NCI-H2081 (cell line): ENCODE results near the gene MST1R.

Source experiments
- DNase-seq, 2 experiments: peaks; one replicate each; lab custom pipeline; 2025; lab: John Stamatoyannopoulos, UW

Gene MST1R

DNA sequence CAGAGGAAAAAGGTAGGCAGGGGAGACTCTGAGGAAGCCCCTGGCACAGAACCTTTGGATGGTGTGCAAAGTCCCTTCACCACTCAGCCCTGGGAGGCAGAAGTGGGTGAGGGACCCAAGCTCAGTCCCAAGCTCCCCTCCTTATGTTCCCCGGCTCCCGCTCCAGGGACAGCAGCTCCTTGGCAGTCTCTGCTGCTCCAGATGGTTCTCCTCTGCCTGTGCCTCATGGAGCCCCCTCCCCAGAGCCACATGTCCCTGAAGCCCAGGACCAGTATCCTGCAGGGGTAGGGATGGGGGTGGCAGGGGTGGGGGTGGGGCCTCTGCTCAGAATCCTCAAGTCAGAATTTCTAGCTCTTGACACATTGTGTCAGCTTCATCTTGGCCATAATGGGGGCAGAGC, 26.0 kb downstream of the MST1R start:
- DNase-seq, result no peak

DNA sequence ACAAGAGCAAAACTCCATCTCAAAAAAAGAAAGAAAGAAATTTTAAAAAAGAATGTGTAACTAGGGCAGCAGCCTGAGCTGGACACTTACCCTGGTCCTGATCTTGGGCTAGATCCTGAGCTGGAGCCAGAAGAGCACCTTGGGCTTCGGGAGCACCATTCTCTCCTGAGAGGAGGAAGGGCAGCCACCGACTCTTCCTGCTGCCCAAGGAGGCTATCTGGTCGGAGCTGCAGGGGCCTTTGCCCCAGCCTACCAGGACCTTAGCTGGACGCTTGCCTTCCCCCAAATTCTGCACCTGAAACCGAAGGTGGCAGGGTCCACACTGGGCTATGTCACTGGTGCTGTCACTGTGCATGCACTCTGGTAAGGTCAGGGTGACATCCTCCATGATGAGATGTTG, 27.1 kb downstream of the MST1R start:
- DNase-seq, result no peak

DNA sequence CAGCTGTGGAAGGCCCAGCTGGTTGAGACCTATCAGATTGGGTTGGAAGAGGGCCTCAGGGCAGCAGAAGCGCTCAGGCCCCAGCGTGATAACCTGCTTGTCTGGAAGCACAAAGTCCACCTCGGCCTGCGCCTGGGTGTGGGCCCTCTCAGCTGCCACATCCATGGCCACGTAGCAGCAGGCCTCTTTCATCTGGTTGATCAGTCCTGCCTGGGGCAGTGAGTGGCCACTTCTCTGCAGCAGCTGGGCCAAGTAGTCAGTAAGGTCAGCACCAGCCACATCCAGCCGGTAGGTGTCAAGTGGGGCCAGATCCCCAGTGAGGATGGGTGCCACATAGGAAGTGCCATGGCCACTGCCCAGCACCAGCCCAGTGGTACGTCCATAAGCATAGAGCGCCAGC, 30.1 kb downstream of the MST1R start:
- DNase-seq, result no peak

DNA sequence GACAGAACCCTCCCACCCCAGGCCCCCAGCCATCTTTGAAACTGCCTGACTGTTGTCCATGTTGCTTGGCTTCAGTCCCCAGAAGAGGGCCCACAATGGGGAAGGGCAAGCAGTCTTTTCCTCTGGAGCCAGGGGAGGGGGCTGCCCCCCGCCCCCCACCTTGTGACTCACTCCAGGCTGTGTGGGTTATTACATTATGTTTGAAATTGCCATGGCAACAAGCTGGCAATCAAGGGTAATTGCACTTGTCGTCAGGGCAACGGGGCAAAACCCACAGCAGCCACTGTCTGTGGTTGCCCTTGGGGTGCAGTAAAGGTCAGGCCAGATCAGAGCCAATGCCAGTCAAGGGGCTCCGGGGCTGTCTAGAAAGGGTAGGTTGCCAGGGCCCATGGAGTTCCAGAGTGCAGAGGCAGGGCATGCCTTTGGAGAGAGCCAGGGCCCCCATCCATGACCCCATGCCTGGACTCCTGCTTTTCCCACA, 30.8 kb downstream of the MST1R start:
- DNase-seq, result no peak

DNA sequence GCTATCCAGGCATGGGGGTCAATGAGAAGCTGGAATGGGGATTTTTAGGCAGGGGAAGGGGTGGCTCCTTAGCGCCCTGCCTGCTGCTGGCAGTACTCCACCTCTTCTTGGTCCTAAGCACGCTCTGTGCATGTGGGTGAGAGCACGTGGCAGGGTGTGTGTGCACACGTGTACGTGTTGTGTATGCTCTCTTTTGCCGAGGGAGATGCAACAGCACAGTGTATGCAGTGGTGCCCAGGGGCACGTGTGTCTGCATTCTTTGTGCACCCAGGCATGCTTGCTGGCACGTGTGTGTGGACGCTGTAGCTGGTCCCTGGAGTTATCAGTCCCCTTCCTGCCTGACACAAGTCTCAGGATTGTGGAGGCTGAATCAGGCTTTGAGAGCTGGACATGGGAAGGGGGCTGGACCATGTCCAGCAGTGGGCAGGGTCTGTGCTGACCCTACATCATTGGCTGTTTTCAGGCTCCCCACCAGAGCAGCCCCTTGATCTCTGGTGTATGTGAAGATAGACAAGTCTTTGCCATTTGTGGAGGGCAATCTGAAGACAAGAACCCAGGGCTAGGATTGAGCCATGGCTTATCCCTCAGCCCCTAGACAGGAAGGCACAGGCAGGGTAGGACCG, 32.0 kb downstream of the MST1R start:
- no peak for DNase-seq

DNA sequence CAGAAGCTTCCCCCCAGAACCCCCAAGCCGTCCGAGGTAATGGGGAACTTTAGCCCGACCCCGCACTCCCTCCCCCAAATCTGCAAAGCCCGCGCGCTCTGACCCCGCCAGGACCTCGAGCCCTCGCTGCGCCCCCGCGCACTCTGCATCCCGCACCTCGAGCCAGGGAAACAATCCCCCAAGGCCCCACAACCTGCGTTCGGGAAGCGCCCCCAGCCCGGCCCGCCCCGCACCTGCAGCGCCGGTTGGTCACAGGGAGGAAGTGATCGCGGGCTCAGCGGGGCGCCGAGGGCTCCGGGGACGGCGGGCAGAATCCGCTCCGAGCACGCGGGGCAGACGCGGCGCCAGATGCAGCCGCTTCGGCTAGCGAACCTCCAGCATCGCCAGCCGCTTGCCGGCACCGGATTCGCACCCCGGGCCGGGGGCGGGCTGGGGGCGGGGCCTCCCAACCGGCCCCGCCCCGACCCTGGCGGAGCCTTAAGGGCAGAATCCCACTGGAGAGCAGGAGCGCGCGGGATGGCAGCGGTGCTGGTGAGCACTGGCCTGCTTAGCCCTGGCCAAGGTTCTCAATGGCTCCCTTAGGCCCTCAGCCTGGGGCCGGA, 34.0 kb downstream of the MST1R start, which contains the start of gene CAMKV:
Gene CAMKV, minus strand, starts transcription at position 382 of the 602 bp plus-strand sequence. CDS start 7,518 bp downstream, outside the sequence.
- DNase-seq, result peak; percentile 34 to 58

DNA sequence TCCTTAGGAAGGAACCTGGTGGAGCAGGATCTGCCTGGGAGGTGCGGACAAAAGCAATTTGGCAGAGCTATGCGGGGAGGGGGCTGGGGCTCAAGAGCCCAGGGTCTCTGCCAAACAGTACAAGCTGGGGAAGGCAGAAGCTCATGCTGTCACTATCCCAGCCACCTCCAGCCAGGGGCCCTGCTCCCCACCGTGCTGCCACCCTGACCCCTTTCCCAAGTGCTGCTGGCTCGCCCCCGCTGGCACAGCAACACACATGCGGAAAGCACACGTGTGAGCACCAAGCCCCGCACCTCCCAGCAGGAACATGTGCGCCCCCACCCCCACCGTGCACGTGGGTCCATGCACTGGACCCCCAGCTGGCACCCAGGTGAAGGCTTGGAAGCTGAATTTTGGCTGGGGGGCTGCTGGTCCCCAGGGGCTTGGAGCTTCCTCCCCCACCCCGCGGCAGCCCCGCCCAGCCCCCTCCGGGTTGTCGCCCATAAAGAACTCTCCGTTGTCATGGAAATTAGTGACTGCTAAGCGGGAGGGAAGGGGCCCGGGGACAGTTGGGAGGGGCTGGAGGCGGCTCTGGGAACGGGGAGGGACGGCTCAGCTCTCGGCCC, 34.7 kb downstream of the MST1R start:
- no peak for DNase-seq

DNA sequence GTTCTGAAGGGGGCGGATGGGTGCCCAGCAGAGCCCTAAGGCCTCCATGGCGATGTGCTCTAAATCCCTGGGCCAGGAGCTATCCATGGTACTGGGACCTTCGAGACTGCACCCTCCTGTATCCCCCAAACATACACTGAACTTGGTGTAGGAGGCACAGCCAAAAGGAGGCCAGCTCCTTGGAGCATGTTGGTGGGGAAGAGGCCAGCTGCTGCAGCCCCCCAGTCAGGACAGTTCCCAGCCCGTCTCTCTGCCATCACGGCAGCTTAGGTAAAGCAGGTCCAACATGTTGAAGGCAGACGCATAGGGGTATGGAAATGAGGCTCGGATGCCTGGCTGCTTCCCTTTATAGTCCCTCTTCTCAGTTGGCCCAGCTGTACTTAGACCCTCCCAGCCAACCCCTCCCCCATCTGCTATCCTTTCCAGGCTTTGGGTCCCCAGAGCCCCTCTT, 35.8 kb downstream of the MST1R start:
- no peak for DNase-seq

DNA sequence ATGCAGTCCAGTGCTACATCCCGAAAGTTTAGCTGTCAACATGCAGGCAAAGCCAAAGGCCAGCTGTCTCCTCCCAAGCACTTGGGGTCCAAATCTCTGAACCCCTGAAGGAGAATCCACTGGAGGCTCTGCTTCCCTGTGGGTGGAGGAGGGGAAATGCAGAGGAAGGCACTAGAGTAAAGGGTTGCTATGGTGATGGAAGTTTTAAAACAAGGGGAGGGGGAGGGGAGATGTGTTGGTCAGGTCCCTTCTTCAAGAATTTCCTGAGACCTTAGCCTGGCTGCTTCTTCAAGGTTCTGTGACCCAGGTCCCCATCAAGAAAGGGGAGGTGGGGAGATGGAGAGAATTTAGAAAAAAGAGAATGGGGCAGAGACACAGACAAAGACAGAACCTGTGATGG, 36.3 kb downstream of the MST1R start:
- DNase-seq, result no peak

DNA sequence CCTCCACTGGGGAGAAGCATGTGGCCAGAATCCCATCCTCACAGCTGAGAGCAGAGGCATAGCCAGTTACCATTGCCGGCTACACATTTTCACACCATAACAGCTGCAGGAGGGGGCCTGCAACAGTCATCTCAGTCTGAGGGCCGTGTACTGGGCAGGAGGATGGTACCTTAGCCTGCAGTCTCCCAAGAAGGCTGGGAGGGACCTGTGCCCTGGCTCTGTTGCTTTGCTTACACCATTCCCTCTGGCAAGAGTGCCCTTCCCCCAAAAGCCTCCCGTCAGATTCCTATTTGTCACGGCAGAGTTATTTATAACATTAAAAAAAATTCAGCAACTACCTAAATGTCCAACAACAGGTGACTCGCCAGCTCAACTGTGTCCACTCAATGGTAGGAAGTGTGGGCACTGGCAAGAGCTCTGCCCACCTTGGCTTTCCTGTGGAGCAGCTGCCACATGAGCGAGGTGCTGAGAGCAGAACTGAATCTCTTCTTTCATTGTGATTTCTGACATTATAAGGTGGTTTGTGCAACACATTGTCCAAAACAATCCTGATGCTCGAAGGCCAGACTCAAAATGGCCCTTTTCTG, 38.4 kb downstream of the MST1R start:
- no peak for DNase-seq

DNA sequence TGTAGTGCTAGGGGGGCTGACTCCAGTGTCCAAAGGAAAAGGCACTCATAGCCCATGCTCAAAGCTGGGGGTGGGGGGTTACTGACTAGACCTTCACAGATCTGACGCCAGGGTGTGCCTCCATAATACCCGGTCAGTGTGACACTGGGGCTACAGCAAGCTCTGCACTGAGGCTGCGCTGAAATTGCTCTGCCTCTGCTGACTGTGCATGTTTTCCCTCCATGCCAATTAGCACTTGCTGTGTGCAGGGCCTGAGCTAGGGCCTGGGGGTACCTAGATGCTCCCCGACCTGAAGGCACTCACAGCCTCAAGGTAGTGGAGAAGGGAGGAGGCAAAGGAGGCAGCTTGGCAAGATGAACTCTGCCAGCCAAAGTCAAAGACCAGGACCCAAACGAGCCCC, 39.2 kb downstream of the MST1R start:
- no peak for DNase-seq

DNA sequence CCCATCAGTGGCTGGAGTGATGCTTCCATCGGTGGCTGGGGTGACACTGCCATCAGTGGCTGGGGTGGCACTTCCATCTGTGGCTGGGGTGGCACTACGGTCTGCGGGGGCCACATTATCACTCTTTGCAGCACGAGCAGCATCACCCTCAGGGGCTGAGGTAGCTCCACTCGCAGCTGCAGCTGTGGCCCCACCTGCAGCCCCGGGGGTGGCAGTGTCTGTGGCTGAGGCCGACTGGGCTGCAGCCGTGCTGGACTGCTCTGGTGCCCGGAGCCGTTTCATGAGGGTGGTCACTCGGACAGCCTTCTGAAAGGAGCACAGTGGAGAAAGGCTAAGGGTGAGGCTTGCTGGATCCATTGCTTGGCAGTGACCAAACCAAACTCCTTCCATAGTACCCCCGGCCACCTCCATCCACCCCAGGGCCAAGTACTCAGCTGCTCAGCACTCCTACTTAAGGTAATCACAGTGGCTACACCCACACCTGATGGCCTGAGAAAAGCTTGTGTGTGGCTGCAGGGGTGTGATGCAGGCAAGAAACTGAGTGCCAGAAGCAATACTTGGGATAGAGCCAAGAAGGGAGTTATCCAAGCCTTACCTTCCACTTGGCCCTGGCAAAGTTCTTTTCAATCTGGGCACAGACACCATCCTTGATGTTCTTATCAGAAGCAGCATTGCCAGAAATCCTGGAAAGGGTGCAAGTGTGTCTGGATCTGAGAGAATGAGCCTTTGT, 43.9 kb downstream of the MST1R start:
- no peak for DNase-seq

DNA sequence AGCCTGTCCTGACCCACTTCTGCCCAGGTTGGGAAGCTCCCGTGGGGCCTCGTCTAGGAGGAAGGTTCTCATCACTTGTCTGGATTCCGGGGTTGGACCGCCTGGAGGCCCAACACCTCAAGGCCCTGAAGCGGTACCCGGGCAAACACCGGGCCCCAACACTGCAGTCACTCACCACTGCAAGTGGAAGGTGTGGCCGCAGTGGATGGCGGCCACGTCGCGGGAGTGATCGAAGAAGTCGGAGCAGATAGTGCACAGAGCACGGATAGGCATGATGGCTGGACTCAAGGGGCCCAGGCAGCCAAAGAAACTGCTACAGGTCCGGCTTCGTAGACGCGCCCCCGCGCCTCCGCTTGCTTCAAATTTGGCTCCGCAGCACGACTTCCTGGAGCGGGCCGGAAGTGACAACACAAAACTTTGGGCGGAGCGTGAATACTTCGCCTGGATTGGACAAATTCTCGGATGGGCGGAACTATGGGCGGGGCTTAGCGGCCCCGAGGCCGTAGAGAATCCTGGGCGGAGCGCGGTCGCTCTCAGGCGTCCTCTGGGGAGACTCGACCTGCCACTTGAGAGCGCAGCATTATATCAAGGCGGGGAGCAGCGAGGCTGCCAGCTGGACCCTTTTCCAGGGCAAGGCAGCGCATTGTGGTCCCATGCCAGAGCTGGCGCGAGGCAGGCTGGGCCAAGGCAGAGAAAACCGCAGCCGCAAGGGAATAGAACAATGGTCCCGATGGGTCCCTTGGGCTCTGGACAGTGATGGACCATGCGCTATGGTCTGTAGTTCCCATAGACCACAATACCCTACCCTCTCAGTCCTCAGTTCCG, 47.3 kb downstream of the MST1R start, which contains the start of gene TRAIP:
Gene TRAIP, minus strand, starts transcription at position 384 of the 825 bp plus-strand sequence. Its CDS starts 111 bp downstream, at position 273.
- peak; percentile 90 for DNase-seq

DNA sequence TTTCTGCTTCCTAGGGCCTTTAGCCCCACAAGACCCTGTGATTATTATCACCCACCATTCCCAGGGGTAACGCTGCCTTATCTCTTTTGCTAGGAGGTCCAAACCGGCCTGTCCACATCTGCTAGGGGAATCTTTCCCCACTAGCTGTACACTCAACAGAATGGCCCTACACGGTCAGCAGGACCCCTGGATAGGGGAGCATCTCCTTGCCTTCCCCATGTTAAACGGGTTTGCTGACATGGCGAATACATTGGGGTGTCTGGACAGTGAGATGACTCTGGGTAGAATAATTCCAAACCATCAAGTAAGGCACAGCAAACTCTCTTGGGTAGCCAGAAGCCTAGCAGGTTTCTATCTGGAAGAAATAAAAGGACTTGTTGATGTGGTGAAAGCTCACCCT, 48.0 kb downstream of the MST1R start:
- no peak for DNase-seq

DNA sequence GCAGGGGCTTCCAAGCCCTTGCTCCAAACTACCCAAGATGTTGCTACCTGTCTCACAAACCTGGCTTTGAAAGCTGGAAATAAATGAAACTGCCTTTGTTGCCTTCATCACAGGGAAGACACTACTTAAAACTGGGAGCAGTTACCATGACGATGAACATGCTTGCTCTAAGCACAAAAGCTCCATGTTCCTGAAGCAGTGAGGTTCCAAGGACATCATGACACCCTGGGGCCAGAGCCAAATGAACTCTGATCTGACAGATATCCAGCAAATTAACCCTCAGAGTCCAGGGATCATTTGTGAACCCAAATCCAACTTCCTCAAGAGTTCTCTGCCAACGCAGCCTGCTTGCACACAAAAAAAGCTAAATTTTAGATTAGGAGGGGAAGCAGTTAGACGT, 58.0 kb downstream of the MST1R start:
- DNase-seq, result no peak

DNA sequence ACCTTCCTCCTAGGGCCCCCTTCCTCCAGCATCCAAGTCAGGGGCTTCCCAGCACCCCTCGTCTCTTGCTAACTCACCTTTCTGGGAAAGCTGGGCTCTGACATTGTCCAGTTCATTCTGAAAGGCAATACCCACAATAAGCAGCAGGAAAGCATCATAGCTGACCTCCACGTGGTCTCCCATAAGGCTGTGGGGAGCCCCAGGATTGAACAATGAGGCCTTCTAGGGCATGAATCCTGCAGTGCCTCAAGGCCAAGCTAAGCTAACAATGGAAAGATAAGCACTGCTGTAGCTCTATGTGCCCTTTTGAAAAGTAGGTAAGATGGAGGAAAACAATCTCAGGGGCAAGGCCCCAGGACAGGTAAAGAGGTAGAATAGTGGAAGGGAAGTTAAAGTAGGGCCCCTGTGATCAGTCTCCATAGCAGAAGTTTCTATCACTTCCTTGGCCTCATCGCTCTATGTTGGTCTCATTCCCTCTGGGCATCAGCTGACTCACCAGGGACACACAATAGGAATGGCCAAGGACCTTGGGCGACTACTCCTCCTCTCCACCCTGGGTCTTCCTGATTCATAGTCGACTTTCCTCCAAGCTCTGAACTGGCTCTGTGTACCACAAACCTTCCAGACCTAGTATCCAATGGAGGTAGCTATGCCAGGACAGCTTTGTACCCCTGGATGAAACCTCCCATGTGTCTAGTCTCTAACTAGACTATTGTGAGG, 59.0 kb downstream of the MST1R start:
- no peak for DNase-seq

DNA sequence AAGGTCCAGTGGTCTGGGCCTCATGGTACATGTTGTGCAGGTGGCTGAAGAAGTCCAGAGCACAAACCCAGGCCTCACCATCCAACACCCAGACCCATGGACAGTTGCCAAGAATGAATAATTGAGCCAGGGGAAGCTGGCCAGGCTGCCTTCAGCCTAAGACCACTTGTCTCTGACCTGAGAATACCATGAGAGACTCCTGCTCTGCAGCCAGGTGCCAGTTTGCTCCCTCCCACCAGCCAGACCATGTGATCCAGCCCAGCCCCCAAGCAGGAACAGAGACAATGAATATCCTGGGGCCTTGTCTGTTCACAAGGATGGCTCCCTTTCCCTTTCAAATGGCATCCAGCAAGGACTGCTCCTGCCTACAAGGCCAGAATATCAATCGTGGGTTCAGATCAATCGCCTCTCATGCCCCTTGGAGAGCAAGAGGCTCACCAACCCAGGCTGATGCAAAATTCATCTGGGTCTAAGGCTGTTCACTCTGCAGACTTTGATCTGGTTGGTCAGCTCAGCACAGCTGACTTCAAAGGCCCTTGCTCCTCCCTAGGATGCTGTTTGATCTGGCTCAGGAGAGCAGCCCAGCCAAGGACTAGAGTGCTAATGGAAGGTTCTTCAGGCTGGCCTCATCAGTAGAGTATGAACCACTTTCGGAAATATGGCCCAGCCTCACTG, 60.7 kb downstream of the MST1R start:
- DNase-seq, result no peak

DNA sequence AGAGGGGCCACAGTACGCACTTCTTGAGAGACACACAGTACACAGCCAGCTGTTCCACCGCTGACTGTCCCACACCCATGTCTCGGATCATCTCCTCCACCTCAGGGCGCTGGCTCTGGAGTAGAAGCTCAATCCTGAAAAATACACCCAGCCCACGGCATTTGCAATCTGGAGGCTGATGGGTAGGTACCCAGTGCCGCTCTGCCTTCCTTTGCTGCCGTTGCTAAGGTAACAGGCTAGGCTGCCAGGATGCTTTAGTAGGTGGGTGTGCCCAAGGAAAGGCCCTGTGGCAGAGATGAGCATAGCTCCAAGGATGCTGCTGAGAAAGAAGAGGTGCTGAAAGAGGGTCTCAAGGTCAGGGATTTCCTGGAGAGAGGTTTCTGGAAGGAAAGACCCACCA, 61.9 kb downstream of the MST1R start:
- no peak for DNase-seq

DNA sequence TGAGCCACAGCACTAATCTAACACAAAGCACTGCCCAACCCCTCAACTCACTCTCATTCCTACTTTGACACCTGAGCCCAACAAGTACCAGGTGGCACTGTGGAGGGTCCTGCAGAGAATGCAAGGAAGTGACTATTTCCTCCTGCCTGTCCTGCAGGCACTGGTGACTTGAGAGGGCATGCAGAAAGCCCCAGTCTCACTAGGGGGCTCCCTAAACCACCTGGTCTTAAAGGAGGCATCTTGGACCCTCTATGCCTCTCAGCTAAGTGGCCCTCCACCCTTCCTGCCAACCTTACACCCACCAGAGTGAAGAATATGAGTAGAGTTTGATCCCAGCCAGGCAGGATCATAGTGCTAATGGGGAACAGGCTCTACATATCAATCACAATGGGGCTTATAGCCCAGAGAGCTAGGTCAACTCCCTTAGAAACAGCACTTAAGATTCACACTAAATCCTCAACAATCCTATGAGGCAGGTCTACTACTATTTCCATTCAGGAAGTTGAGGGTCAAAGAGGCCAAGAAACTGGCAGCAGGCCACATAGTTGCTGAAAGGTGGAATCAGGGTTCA, 62.5 kb downstream of the MST1R start:
- no peak for DNase-seq

DNA sequence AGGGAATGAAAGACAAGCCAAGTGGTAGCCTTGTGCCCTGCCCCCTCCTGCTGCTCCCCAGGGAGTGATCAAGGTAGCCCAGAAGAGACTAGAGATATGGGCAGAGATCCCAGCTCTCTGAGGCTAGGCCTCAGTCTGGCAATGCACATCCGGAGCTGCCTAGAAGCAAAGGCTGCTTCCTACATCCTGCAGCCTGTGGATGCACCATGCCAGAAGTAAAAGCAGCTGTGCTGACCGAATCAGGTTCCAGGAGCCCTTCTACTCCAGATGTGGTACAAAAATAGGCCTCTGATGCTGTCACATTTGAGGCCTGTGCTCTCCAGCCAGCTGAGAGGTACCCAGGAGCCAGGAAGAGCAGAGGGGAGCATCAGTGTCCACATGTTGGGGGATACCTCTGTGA, 63.3 kb downstream of the MST1R start:
- no peak for DNase-seq
